Smooth muscle cell (in vitro differentiated cells): ENCODE results near the gene EPHB2. TPM values are rescaled to one million over a fixed set of nuclear protein-coding genes. Genes with fewer than 3 reads are reported as not detected.

ENCODE experiments used
- microRNA-seq: library from miRNA; unstranded; fragments of <30 nt; microRNA quantifications from one replicate; pipeline ENCODE4, GENCODE V29; 2016; ENCODE audit warnings: borderline number of aligned reads
- polyA plus RNA-seq: library from polyadenylated mRNA; unstranded; fragments of >200 nt; fragmentation: Nextera tagmentation; extraction: Ambion mirVana; gene quantifications from 2 replicates; pipeline ENCODE4 v1.2.1, GENCODE V29; 2016
- small RNA-seq: library from RNA; depleted of rRNA; stranded (forward); fragments of <200 nt; gene quantifications from one replicate; pipeline ENCODE3, GENCODE V24; 2014
- total RNA-seq: library from RNA; depleted of rRNA; stranded (reverse); fragments of >200 nt; gene quantifications from 2 replicates; pipeline ENCODE4 v1.2.3, GENCODE V29; 2014

Gene EPHB2
- total and polyA plus RNA-seq, 2 experiments from 2014 or later, result 1.1 to 6.7 TPM

Small RNAs within 50 kb of the gene (microRNA-seq; reads per million reads assigned to microRNA genes)
- gene MIR4253, result not detected
- not detected for gene MIR4684

Small RNAs within 50 kb of the gene (small RNA-seq; reads per million reads assigned to genes)
- not detected for gene MIR4253
- gene MIR4684, result not detected

Other genes starting within 250 kb of the EPHB2 start
- not detected in 2 replicates for gene EPHA8, start 147.3 kb upstream of the EPHB2 start, total RNA-seq
- not detected in 2 replicates for gene EPHA8, start 147.3 kb upstream of the EPHB2 start, polyA plus RNA-seq
- not detected in 2 replicates for gene C1QA, start 74.2 kb upstream of the EPHB2 start, total RNA-seq
- gene C1QA, start 74.2 kb upstream of the EPHB2 start, polyA plus RNA-seq, result not detected in 2 replicates
- gene C1QC, start 67.2 kb upstream of the EPHB2 start, total RNA-seq, result not detected in 2 replicates
- not detected in 2 replicates for gene C1QC, start 67.2 kb upstream of the EPHB2 start, polyA plus RNA-seq
- gene C1QB, start 57.6 kb upstream of the EPHB2 start, total RNA-seq, result not detected in 2 replicates
- not detected in 2 replicates for gene C1QB, start 57.6 kb upstream of the EPHB2 start, polyA plus RNA-seq